NCI-H2081 treated with DMSO at 0.1 percent for 48 hours (cell line): Measurements from ENCODE around the gene PRPSAP2.
"Not testable (repeated sequence)": the region's sequence is repeated elsewhere in the genome, so short reads cannot be mapped to it uniquely, and the experiment has no call there.

Experiments
- DNase-seq: peaks from one replicate; lab custom pipeline; 2025; lab: John Stamatoyannopoulos, UW

The PRPSAP2 gene

DNA sequence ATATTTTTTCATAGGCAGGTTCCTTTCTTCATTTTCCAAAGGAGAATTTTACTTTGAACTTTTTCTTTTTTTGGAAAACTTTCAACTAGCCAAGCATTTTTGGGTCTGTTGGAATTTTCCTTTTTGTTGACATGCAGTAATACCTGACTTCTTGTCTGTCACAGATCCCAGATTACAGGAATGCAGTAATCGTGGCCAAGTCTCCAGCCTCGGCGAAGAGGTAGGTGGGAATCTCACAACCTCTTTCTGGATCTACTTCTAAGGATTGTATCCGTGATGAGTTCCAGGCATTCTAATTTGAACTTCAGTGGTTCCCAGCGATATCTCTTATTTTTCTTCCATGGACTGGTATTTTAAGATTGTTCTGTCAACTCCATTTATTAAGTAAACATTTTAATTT lies 31.7 kb downstream of the PRPSAP2 start:
- no peak for DNase-seq

DNA sequence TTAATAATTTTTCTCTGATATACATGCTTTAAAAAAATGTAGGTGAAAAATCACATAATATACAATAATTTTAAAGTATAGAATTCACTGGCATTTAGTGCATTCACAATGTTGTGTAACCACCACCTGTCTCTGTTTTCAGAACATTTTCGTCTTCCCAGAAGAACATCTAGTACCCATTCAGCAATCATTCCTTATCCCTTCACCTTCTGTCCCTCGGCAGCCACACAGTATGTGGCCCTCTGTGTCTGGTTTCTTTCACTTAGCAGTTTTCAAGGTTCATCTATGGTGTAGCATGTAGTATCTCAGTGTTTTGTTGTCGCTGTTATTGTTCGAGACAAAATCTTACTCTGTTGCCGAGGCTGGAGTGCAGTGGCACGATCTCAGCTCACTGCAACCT lies 33.6 kb downstream of the PRPSAP2 start:
- DNase-seq: no peak

DNA sequence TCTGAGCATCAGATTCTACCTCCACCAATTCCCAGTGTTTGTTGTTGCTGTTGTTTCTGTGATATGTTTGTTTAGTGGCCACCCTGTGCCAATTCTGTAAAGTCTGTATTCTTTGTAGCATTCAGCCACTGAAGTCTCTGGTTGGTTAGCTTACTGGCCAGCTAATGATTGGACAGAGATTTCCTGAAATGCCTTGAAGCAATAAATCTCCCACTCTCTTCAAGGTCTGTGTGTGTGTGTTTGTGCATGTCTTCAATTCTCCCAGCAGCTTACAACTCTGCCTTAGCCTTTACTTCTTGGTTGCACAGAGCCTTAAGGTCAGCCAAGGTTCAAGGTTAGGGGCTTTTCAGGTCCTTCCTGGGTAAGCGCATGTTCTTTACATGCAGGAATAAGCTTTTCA lies 38.2 kb downstream of the PRPSAP2 start:
- DNase-seq: no peak

DNA sequence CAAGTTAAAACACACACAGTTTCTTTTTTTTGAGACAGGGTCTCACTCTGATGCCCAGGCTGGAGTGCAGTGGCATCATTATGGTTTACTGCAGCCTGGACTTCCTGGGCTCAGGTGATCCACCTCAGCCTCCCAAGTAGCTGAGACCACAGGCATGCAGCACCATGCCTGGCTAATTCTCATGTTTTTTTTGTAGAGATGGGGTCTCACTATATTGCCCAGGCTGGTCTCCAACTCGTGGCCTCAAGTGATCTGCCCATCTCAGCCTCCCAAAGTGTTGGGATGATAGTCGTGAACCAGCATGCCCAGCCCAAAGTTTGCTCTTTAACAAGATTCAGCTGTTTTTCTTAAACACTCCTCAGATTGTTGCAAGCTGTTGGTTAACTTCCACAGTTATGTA lies 39.0 kb downstream of the PRPSAP2 start:
- DNase-seq: no peak

DNA sequence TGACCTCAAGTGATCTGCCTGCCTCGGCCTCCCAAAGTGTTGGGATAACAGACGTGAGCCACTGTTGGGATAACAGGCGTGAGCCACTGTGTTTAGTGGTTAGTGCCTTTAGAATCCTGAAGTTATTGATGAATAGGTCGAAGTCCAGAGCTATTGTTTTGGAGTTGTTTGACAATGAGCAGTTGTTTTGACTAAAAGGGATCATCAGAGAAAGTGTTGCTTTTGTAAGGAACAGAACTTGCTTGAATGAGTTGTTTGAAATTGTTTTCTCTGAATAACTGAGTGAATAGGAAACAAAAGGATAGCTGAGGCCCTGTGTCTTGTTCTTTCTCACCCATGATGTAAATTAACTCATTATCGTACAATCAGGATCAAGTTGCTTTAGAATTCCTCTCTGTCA lies 46.6 kb downstream of the PRPSAP2 start:
- DNase-seq: no peak

DNA sequence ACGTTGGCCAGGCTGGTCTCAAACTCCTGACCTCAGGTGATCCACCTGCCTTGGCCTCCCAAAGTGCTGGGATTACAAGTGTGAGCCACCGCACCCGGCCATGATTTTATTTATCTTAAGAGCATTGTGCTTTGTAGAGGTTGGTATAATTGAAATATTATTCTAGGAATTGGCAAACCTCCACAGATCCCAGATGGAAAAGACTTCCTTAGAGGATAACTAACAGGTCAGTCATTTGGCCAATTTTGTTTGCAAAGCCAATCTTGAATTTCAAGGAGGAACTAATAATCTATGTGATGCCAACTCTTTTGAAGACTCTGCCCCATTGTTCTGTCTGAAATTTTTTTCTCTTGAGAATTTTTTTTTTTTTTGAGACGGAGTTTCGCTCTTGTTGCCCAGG lies 47.3 kb downstream of the PRPSAP2 start:
- DNase-seq: no peak

DNA sequence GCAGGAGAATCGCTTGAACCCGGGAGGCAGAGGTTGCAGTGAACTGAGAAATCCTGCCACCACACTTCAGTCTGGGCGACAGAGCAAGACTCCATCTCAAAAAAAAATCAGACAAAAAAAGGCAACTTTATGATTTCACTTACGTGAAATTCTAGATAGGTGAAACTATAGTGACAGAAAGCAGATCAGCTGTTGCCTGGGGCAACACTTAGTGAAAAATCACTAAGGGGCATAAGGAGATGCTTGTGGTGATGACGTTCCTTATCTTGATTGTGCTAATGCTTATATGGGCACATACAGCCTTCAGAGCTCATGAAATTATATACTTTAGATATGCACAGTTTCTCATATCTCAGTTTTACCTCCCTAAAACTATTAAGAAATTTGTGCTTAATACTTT lies 52.4 kb downstream of the PRPSAP2 start:
- no peak for DNase-seq

DNA sequence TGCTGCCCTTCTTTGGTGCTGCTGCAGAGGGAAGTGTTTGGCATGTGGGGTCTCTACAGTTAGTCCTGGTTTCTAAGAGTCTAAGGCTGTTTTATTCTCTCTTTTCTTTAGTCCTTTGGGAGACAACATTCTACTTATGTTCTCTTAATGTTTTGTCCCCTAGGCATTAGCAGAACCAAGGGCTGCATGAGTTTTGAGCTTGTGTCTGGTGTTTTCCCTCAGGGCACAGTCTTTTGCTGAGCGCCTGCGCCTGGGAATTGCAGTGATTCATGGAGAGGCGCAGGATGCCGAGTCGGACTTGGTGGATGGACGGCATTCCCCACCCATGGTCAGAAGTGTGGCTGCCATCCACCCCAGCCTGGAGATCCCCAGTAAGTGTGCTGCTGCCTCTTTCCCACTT lies 53.0 kb downstream of the PRPSAP2 start:
- DNase-seq: no peak

DNA sequence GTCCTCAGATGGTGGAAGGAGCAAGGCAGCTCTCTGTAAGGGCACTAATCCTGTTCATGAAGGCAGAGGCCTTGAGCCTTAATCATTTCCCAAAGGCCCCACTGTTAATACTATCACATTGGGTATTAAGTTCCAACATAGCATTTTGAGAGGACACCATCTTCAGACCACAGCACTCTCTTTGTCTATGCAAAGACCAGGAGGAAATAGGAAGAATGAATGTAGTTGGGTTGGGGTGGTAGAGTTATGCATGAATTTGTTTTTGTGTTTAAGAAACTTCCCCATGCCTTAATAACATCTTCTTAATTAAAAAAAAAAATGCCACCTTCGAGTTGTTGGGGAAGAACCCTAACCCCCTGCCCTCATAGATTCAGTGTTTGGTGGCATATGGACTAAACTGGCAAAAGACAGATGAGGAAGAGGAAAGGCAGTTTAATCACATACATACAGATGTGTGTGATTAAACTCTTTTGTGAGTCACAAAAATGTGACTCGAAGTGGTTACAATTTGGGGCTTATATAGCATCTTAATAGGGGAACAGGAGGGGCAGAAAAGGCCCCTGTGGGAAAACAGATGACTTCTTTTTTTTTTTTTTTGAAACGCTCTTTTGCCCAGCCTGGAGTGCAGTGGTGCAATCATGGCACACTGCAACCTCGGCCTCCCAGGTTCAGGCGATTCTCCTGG lies 59.0 kb downstream of the PRPSAP2 start:
- no peak for DNase-seq

DNA sequence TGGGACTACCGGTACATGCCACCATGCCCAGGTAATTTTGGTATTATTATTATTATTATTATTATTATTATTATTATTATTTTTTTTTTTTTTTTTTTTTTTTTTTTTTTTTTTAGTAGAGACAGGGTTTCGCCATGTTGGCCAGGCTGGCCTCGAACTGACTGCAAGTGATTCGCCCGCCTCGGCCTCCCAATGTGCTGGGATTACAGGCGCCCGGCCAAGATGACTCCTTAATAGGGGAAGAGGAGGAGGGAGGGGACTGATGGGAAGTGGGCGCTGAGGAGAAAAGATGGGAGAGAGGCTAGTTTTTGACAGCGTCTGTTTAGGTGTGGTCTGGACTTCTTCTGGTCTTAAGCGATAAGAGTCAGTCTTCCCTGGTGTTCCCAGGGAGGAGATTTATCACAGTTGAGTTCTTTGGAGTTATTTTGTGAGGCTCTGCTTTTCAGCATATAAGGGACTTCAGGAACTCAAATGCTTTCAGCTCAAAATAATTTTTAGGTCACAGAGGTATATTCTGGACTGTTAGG lies 59.6 kb downstream of the PRPSAP2 start:
- no peak for DNase-seq

DNA sequence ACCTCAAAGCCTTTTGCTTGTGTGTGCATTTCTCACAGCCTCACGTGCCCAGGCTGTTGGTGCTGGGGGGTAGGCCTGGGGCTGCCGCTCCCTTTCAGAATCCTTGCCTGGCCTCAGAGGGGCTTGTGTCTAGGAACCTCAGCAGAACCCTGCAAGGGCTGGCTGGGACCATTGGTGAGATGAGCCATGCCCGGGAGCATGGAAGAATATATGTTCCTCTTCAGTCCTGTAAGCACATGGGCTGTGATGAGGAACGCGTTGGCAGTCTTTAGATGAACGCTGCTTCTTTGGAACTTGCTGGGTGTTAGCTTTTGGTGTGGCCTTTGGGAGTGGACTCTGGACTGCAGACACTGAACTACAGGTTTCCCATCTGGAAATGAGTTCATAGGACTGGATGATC lies 62.0 kb downstream of the PRPSAP2 start:
- no peak for DNase-seq

DNA sequence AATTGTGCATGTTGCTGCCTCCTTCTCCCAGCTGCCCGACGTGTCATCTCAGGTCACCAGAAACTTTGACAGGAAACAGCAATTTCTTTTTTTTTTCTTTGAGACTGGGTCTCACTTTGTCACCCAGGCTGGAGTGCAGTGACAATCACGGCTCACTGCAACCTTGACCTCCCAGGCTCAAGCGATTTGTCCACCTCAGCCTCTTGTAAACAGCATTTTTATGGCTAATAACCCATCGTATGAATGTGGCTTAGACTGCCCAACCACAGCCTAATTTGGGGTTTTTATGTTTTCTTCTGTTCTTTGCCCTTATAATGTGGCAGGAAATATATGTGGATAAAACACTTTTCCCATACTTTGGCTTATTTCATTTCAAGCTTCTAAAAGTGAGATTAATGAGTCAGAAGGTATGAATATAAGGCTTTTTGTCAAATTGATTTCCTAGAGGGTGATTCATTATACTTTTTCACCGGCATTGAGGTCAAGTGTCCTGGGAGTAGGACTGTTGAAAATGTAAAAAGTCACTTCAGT lies 63.0 kb downstream of the PRPSAP2 start:
- DNase-seq: no peak

DNA sequence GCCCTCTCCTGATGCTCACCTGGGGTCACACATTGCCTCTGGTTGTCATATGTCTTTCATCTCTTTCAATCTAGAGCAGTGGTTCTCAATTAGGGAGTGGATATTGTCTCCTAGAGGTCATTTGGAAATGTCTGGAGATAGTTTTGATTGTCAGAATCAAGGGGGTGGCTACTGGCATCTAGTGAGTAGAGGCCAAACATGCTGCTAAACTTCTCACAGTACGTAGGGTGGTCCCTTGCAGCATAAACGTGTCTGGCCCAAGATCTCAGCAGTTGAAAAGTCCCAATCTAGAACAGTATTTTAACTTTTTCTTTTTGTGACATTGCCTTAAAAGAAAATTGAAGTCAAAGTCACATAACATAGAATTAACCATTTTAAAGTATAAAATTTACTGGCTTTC lies 63.6 kb downstream of the PRPSAP2 start:
- DNase-seq: no peak

DNA sequence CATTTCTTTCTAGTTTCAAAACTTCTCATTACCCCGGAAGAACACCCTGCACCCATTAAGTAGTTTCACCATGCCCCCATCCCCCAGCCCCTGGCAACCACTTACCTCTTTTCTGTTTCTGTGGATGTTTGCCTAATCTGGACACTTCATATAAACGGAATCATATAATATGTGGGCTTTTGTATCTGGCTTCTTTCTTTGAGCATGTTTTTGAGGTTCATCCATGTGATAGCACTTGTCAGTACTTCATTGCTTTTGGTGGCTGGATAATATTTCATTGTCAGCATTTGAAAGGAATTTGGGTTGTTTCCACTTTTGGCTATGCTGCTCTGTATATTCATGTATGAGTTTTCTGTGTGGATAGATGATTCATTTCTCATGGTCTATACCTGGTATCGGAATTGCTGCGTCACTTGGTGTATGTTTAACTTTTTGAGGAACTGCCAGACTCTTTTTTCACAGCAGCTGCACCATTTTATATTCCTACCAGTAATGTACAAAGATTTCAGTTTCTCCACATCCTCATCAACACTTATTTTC lies 64.1 kb downstream of the PRPSAP2 start:
- no peak for DNase-seq

DNA sequence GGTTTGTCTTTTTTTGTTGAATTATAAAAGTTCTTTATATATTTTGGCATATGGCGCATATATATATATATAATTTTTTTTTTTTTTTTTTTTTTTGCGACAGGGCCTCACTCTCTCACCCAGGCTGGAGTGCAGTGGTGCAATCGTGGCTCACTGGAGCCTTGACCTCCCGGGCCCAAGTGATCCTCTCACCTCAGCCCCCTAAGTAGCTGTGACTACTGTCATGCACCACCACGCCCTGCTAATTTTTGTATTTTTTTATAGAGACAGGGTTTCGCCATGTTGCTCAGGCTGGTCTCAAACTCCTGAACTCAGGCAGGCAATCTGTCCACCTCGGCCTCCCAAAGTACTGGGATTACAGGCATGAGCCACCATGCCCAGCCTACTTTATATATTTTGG lies 64.7 kb downstream of the PRPSAP2 start:
- not testable (repeated sequence) for DNase-seq

DNA sequence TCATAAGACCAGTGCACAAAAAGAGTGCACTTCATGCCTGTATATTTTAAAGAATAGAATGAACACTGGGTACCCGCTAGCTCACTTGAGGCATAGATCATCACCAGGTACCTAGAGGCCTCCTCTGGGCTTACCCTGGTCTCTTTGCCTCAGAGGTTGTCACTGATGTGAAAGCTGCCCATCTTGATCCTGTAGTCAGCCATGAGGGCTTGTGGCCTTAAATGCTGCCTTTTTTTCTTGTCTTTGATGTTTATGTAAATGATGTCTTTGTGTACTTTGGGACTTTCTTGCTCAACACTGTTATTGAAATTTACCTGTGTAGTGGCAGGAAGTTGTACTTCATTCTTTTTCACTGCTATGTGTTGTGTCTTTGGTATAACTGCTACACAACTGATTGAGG lies 67.3 kb downstream of the PRPSAP2 start:
- no peak for DNase-seq

DNA sequence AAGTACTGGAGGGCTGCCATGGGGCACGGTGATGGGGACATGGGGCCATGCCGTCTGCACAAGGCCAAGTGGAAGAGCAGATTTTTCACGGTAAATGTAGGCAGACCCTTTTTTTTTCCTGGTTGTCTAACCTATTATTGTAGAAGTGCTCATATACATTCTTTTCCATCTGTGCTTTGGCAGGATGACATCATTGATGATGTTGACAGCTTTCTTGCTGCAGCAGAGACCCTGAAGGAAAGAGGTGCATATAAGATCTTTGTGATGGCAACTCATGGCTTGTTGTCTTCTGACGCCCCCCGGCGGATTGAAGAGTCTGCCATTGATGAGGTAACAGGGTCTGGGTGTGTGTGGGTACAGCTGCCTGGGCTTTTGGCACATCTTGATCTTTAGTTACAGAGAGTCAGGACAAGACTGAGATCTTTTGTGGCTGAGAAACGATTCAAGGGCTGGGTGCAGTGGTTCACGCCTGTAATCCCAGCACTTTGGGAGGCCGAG lies 70.7 kb downstream of the PRPSAP2 start:
- DNase-seq: no peak

DNA sequence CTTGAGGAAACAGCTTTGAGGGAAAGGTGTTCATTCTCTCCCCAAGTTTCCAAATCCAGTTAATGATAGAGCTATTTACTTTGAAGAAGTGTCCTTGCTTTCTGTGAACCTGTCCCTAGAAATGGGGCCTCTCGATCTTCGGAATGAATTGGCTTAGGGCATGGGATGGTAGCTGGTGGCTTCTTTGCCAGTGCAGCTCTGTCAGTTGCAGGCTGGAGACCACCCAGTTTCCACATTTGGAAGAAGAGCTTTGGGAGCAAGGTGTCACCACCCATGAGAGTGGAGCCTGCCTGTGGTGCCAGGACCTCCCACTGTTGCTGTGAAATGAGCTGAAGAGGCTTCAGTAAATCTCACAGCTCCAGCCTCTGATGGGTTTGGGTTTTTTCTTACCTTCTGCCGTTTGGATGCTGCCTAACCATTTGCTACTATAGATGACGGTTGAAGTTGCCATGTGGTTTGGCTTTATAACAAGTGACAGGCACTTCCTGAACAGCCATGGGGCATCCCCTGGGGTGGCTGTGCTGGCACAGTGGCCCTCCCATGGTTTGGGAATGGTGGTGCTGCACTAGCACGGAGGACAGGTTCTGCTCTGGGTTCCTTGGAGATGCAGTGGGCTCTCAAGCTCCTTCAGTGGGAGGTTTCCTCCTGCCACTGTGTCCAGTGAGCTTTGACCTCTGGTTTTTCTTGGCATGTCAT lies 74.6 kb downstream of the PRPSAP2 start:
- DNase-seq: no peak

DNA sequence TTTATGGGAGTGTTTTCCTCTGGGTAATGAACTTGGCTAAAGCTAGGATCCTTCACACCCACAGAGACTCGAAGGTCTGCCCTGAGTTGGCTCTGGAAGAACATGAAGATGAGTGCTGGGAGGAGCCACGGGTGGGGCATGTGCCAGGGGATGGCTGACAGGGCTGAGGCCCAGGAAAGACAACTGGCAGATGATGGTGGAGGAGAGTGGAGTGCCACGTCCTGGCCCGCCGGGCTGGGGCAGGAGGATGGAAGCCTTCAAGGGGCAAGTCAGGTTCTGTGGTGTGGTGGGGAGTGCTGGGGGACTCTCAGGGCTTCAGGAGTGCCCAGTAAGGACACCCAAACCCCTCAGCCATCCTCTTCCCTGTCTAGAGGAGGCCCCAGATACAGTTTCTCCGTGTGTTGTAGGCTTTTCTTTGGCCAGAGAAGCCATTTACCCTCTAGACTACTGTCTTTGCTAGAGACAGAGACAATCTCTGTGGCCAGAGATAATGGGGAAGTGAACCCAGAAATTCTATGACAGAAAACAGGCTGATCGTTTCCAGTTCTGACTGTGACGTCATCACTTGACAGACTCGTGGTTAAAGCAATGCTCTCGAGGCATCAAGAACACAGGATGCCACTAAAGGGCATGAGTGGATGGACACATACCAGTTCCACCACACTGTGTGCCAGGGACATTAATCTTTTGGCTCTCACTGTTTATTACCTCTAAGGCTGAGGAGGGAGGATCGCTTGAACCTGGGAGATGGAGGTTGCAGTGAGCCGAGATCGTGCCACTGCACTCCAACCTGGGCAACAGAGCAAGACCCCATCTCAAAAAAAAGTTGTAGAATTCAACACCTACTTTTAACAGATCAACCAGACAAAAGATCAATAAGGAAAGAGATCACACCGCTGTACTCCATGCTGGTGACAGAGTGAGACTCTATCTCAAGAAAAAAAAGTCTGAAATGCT lies 75.4 kb downstream of the PRPSAP2 start:
- DNase-seq: no peak

DNA sequence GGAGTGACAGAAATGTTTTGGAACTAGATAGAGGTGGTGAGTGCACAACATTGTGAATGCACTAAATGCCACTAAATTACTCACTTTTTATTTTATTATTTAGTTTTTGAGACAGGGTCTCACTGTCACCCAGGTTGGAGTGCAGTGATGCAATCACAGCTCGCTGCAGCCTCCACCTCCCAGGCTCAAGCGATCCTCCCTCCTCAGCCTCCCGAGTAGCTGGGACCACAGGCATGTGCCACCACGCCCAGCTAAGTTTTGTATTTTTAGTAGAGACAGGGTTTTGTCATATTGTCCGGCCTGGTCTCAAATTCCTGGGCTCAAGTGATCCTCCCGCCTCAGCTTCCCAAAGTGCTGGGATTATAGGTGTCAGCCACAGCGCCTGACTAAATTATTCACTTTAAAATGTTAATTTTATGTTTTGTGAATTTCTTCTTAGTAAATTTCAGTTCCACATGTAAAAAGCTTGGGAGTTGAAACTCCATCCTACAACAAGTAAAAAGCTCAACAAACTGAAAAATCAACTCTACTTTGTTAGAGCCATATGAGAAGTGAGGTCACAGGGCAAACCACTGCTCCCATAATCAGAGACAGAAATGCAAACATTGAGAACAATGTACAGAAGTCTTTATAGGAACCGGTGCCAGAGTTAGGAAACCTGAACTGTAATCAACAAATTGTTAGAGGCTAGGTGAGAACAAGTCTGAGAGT lies 80.2 kb downstream of the PRPSAP2 start:
- DNase-seq: no peak

DNA sequence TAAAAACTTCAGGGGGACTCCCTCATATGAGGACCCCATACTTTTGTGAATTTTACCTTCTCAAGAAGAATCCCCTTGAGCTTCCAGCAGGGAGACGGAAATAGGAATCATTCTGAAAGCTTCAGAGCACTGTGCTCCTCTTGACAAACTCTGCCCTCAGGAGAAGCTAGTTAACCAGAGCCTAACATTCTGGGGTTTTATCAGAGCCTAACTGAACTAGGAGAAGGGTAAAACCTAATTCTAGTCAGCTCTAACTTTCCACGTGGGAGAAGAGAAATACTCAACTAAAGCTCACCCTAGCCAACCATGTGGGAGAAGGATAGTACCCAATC lies 80.7 kb downstream of the PRPSAP2 start:
- no peak for DNase-seq
